Left hindlimb (tissue), 1 donor: ENCODE measurements around the gene HOXA2.

Source experiments
- DNase-seq: peaks from one replicate; pipeline ENCODE4 v3.0.0-alpha.2; 2018

Gene HOXA2

GRCh38 chr7:27097686-27098577 is 4.6 kb downstream of the HOXA2 start:
- no peak for DNase-seq

GRCh38 chr7:27096768-27097514 is 5.5 kb downstream of the HOXA2 start:
- peak; percentile 72 for DNase-seq

GRCh38 chr7:27095897-27096767 is 6.4 kb downstream of the HOXA2 start, which contains the start of gene HOXA1:
Gene HOXA1 (minus strand): TSS chr7:27096000. CDS start chr7:27095912, 88 bp downstream.
- peak; percentile 90 for DNase-seq

- no peak for DNase-seq
These were observed 7.2 kb downstream of the HOXA2 start for GRCh38 chr7:27095050-27095896.

GRCh38 chr7:27094304-27095049 is 8.0 kb downstream of the HOXA2 start:
- no peak for DNase-seq

GRCh38 chr7:27093184-27093895 is 9.1 kb downstream of the HOXA2 start:
- no peak for DNase-seq

- no peak for DNase-seq
These were observed 9.7 kb downstream of the HOXA2 start for GRCh38 chr7:27092819-27093110.

GRCh38 chr7:27091941-27092818 is 10.3 kb downstream of the HOXA2 start:
- no peak for DNase-seq

GRCh38 chr7:27091105-27091504 is 11.4 kb downstream of the HOXA2 start:
- no peak for DNase-seq

GRCh38 chr7:27088002-27088922 is 14.2 kb downstream of the HOXA2 start:
- no peak for DNase-seq

- DNase-seq, result no peak
These were observed 18.8 kb downstream of the HOXA2 start for GRCh38 chr7:27083646-27084045.

- no peak for DNase-seq
These were observed 20.3 kb downstream of the HOXA2 start for GRCh38 chr7:27082171-27082570.

- no peak for DNase-seq
These were observed 21.5 kb downstream of the HOXA2 start for GRCh38 chr7:27080844-27081436.

GRCh38 chr7:27079234-27079975 is 23.1 kb downstream of the HOXA2 start:
- no peak for DNase-seq

GRCh38 chr7:27078616-27079233 is 23.8 kb downstream of the HOXA2 start:
- DNase-seq, result no peak

GRCh38 chr7:27073076-27073475 is 29.4 kb downstream of the HOXA2 start:
- DNase-seq, result no peak
